ENCODE data around the gene CIAO1. TPM values are rescaled to one million over a fixed set of nuclear protein-coding genes. Genes with fewer than 3 reads are reported as not detected.

Gene CIAO1
- total RNA-seq, 1 donor from 2014 or later: 107 TPM

Other genes with a start within 250 kb of the CIAO1 start
- 0.17 and 2.0 TPM in 2 replicates for gene GPAT2, start 231.3 kb upstream of the CIAO1 start, total RNA-seq
- not detected in 2 replicates for gene ADRA2B, start 149.7 kb upstream of the CIAO1 start, total RNA-seq
- not detected in 2 replicates for gene ASTL, start 127.7 kb upstream of the CIAO1 start, total RNA-seq
- gene DUSP2, start 120.8 kb upstream of the CIAO1 start, total RNA-seq: 0.17 and 0.40 TPM in 2 replicates
- gene STARD7, start 57.4 kb upstream of the CIAO1 start, total RNA-seq: 135 and 145 TPM in 2 replicates
- gene TMEM127, start 228 bp upstream of the CIAO1 start, total RNA-seq: 24.1 and 48.0 TPM in 2 replicates
- gene SNRNP200, start 39.3 kb downstream of the CIAO1 start, total RNA-seq: 36.8 and 129 TPM in 2 replicates
- 0.89 and 4.2 TPM in 2 replicates for gene ITPRIPL1, start 59.1 kb downstream of the CIAO1 start, total RNA-seq
- gene NCAPH, start 69.5 kb downstream of the CIAO1 start, total RNA-seq: 0.65 and 17.0 TPM in 2 replicates
- gene NEURL3, start 239.1 kb downstream of the CIAO1 start, total RNA-seq: 9.0 and 31.1 TPM in 2 replicates

Measured in renal cortical epithelial cell (primary cell).